Heart left ventricle (tissue), 16 donors: Measurements from ENCODE around the gene MKNK1. TPM values are rescaled to one million over a fixed set of nuclear protein-coding genes. Genes with fewer than 3 reads are reported as not detected.

Experiments used
- ATAC-seq, 4 donors: fragments of 200-7000 bp; cut with Tn5 transposase; one replicate each; pipeline ENCODE4 v1.9.1; 2020 to 2022; ENCODE audit warnings: moderate library complexity in 4 of 4, mild to moderate bottlenecking in 3 of 4, moderate number of reproducible peaks in 1 of 4
- DNase-seq, 5 donors: peaks; one replicate each; pipeline ENCODE4 v3.0.0-alpha.2; 2020
- H3K27ac ChIP-seq, 12 donors: fragments of 200-600 bp; sonication (generic) in 4 of 12; one replicate each; pipeline versions ENCODE4 v1.5.0 to v1.8.0; 2016 to 2022; ENCODE audit warnings: mild to moderate bottlenecking in 2 of 12
- H3K27me3 ChIP-seq, 9 donors: fragments of 200-600 bp; sonication (generic) in 2 of 9; one replicate each; pipeline versions ENCODE4 v1.5.1 to v1.8.0; 2016 to 2022; ENCODE audit warnings: mild to moderate bottlenecking in 3 of 9
- H3K36me3 ChIP-seq, 9 donors: fragments of 200-600 bp; sonication (generic) in 2 of 9; one replicate each; pipeline versions ENCODE4 v1.5.0 to v1.8.0; 2018 to 2022; ENCODE audit warnings: mild to moderate bottlenecking in 2 of 9
- H3K4me1 ChIP-seq, 12 donors: fragments of 200-600 bp; sonication (generic) in 4 of 12; one replicate each; pipeline versions ENCODE4 v1.5.0 to v1.8.0; 2016 to 2022; ENCODE audit warnings: mild to moderate bottlenecking in 3 of 12
- H3K4me3 ChIP-seq, 12 donors: fragments of 200-600 bp; sonication (generic) in 4 of 12; one replicate each; pipeline versions ENCODE4 v1.5.0 to v1.8.0; 2017 to 2022; ENCODE audit warnings: mild to moderate bottlenecking in 9 of 12, moderate library complexity in 4 of 12
- H3K9me3 ChIP-seq, 12 donors: fragments of 200-600 bp; sonication (generic) in 4 of 12; one replicate each; pipeline versions ENCODE4 v1.5.0 to v1.8.0; 2016 to 2022; ENCODE audit warnings: mild to moderate bottlenecking in 1 of 12
- POLR2A ChIP-seq, 2 donors: fragments of 450-650 bp; IDR thresholded peaks; one replicate each; pipeline ENCODE4 v1.6.1; 2017; ENCODE audit warnings: antibody characterized with exemption in 2 of 2, mild to moderate bottlenecking in 2 of 2, moderate library complexity in 2 of 2
- WGBS, 4 donors: extraction: QIAGEN DNeasy Blood & Tissue Kit in 2 of 4; methylation state at CpG; one replicate each; pipeline versions ENCODE4 v1.1.5 to v1.1.7; 2013 to 2018; 5-methylcytosine and 5-hydroxymethylcytosine counted together
- intact Hi-C, 10 donors: fragments of 100-400 bp; cut with DNase I; formaldehyde crosslinking; loops; one replicate each; pipeline versions ENCODE4 v1.11.1 to v1.14.2; 2022
- polyA plus RNA-seq, 2 donors: library from polyadenylated mRNA; stranded (reverse); fragments of 200-250 nt; gene quantifications; one replicate each; pipeline ENCODE4 v1.2.3, GENCODE V29; 2013
- total RNA-seq, 9 donors: library from RNA; depleted of rRNA in 2 of 9; stranded (reverse); fragments of >200 nt in 2 of 9; fragmentation: NEBNext Ultra II Directional in 3 of 9; extraction: Animal tissue kit (Norgen Biotek cat#: 25700) in 3 of 9; gene quantifications; one replicate each; pipeline versions ENCODE4 v1.1.0 to v1.2.4, GENCODE V29; 2016 to 2023
- TF ChIP-seq, protein P1 (sequence below), 12 donors: fragments of 200-600 bp; sonication (generic) in 4 of 12; IDR thresholded peaks; one replicate each; pipeline versions ENCODE4 v1.5.0 to v1.8.0; 2018 to 2022; ENCODE audit warnings: antibody characterized with exemption in 12 of 12, mild to moderate bottlenecking in 5 of 12
- donor health status: ischemic (EF 13 %, LVEDD 7.1; RV severe dilation, severe dysfunction).
- donor health status: healthy with polysubstance abuse.
- donor health status: DM: no; HTN: yes; CAD: no.
- donor health status: DM: no; HTN: no; CAD: no.
- donor health status: ischemic (EF 25% LVEDD 6.9; RV normal size, moderate dysfunction).
- donor health status: ischemic (EF 25% LVEDD 5.7; RV mildly dilated, moderate dysfunction).
- donor health status: healthy.
- donor health status: DM: yes; HTN: yes; CAD: no.
- donor health status: ischemic (EF 35%, LVEDD 5.7; RV mildly dilated, moderate dysfunction).
- donor health status: nonischemic (EF 11% LVEDD 7.7; RV severe dilation, severe dysfunction).
- donor health status: DM: yes; HTN: yes; CAD: no.
- donor health status: PGD.
- donor health status: ischemic (EF 29% LVEDD 5.4; RV normal size, mild dysfunction).
- donor health status: nonischemic (EF 23%, LVEDD 6.1; RV moderate dilation, normal function).

Gene MKNK1
- total and polyA plus RNA-seq, 11 donors, result 23.1 to 77.6 (median 35.3) TPM

DNA sequence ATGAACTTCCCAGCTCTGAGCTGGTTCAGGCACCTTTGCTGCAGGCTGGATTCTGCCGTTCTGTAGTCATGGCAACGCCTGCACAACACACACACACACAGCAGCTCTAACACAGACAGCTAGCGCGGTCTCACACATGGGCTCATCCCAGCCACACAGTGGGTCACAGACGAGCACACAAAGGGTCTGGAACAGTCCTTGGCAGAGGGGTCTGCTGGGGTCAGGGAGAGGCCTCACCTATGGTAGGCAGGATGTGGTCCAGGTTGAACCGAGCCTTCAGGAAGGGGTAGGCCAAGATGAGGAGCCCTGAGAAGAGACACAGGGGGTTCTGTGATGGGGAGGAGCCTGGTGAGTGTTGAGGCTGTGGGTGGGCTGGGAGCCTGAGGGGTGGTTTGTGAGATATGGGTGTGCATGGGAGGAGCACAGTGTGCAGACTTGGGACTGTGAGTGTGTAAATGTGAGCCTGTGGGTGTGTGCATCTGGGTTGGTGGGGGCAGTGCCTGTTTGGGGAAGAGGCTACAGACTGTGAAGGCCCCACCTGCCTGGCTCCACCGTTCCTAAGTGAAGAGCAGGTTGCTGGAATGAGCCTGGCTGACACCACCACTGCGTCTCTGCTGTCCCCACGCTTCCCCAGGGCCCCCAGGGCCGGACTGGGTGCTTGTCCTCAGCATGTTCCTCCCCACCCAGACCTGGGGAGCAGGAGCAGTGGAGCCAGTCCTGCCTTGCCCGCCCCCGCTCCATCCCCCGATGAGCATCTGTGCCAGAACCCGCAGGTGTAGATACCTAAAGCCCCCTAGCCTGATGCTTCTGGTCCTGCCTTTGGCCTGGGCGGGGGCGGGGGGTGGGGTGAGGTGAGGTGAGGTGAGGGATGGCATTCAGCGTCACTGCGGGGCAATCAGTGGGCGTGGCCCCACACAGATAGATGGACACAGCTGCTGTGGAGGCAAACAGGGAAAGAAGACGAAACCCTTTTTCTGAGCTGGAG, 54.1 kb downstream of the MKNK1 start:
- DNase-seq (peak in 1 of 5 donors; percentile 22), ATAC-seq (peak in 1 of 4 donors; percentile 15)
- no peak for TF ChIP-seq POLR2A (IDR thresholded peaks at IDR 0.05)
- TF ChIP-seq, protein P1, sequence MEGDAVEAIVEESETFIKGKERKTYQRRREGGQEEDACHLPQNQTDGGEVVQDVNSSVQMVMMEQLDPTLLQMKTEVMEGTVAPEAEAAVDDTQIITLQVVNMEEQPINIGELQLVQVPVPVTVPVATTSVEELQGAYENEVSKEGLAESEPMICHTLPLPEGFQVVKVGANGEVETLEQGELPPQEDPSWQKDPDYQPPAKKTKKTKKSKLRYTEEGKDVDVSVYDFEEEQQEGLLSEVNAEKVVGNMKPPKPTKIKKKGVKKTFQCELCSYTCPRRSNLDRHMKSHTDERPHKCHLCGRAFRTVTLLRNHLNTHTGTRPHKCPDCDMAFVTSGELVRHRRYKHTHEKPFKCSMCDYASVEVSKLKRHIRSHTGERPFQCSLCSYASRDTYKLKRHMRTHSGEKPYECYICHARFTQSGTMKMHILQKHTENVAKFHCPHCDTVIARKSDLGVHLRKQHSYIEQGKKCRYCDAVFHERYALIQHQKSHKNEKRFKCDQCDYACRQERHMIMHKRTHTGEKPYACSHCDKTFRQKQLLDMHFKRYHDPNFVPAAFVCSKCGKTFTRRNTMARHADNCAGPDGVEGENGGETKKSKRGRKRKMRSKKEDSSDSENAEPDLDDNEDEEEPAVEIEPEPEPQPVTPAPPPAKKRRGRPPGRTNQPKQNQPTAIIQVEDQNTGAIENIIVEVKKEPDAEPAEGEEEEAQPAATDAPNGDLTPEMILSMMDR (IDR thresholded peaks at IDR 0.05), result no peak
- H3K4me1 ChIP-seq, result no peaks in the 10 kb centered on the region
- H3K36me3 ChIP-seq, result no peaks in the 10 kb centered on the region
- intact Hi-C loops, result loop anchor here in 2 of 10 donors (5.0 kb wide), 2 partner anchors 52 to 103 kb away; partner anchors contain the start of gene MKNK1 (in 1 of the 2)
- no peaks in the 10 kb centered on the region for H3K9me3 ChIP-seq
- WGBS, 4 donors, result 47 to 53% (median 51%) methylated on average over 17 to 20 of the region's 20 CpGs
- no peak overlapping the region for H3K4me3 ChIP-seq
- H3K27me3 ChIP-seq, result peaks cover 3 to 42% (median 12%) of the 10 kb centered on the region in 9 donors
- no peak overlapping the region for H3K27ac ChIP-seq

- H3K9me3 ChIP-seq, result no peaks in the 10 kb centered on the region
- no peak overlapping the region for H3K27ac ChIP-seq
- intact Hi-C loops, result loop anchor here in 1 of 10 donors (5.0 kb wide), 1 partner anchor 100 kb away; no protein-coding TSS in a partner anchor
- no peak overlapping the region for H3K4me3 ChIP-seq
- H3K27me3 ChIP-seq, result peaks cover 11 to 64% (median 30%) of the 10 kb centered on the region in 9 donors
- no peaks in the 10 kb centered on the region for H3K36me3 ChIP-seq
- peaks cover 0 to 8% (median 0%) of the 10 kb centered on the region in 12 donors for H3K4me1 ChIP-seq
- ATAC-seq, result peak in 2 of 4 donors; percentile 26 to 44
- TF ChIP-seq, protein P1 (IDR thresholded peaks at IDR 0.05), result peak; percentile 21 to 51 (median 36)
- TF ChIP-seq POLR2A (IDR thresholded peaks at IDR 0.05), result no peak
- peak in 2 of 5 donors; percentile 22 to 48 for DNase-seq
- WGBS, 4 donors, result 71 to 82% (median 76%) methylated on average over 16 to 22 of the region's 22 CpGs
Measured at GRCh38 chr1:46547481-46548383, 56.3 kb downstream of the MKNK1 start.

GRCh38 chr1:46546210-46546609, 57.9 kb downstream of the MKNK1 start:
- Histone ChIP-seq H3K9me3 (no peaks in the 10 kb centered on the region), H3K4me3 (no peak overlapping the region), H3K27me3 (peaks cover 11 to 64% (median 32%) of the 10 kb centered on the region in 9 donors), H3K36me3 (no peaks in the 10 kb centered on the region), H3K27ac (no peak overlapping the region), H3K4me1 (peaks cover 0 to 8% (median 0%) of the 10 kb centered on the region in 12 donors)
- DNase-seq (peak in 1 of 5 donors; percentile 1), ATAC-seq (no peak)
- 58 to 79% (median 60%) methylated on average over 5 of the region's 5 CpGs for WGBS, 4 donors
- TF ChIP-seq POLR2A (IDR thresholded peaks at IDR 0.05), result no peak
- TF ChIP-seq, protein P1 (IDR thresholded peaks at IDR 0.05), result no peak
- intact Hi-C loops, result loop anchor here in 1 of 10 donors (5.0 kb wide), 1 partner anchor 99 kb away; no protein-coding TSS in a partner anchor
